ENCODE data around the gene SLC45A2. TPM values are rescaled to one million over a fixed set of nuclear protein-coding genes. Genes with fewer than 3 reads are reported as not detected.

SLC45A2 gene
- total RNA-seq, 1 donor from 2014 or later, result under 0.01 TPM

DNA sequence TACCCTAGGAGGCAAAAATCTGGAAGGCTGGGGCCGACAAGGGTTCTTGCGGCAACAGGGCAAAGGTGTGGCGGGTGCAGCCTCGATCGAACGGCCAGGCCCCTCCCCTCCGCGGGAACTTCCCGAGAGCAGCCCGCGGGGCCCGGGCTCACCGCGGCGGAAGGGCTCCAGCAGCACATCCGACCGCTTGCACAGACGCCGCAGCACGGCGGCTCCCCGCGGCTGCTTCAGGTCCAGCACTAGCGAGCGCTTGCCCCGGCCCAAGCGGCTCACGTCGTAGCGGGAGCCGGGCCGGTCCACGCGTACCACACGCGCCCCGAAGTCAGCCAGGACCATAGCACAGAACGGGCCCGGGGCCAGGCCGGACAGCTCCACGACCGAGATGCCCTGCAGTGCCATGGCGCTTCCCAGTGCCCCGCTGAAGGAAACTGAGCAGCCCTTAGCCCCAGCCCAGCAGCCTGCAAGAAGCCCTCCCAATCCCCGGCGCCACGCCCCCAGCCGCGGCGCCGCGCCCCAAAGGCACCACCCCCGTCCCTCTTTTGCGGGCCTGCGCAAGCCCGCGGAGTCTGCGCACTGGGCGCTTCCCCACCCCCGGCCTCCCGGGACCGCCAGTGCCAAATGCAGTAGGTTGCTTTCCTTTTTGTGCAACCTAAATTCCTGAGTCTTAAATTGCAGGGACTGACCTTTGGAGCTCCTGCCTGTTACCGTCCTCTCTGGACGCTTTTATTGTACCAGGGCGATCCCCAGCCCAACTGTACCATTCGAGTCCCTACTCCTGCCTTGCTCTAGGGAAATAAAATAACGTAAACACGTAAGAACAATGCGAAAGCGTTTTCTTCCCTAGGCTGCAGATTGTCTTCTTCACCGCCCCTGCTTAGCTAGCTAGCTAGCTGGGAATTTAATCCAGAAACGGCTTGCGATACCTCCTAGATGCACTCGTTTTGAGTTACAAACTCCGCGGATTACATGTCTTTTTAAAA, 23.4 kb upstream of the SLC45A2 start, which contains the start of gene AMACR:
AMACR (minus strand) TSS at position 430 of the 980 bp plus-strand sequence; CDS start at position 399, 31 bp downstream.
- DNase-seq (ENCODE audit: low read depth in 2 of 2), result peak; percentile 75 to 93

DNA sequence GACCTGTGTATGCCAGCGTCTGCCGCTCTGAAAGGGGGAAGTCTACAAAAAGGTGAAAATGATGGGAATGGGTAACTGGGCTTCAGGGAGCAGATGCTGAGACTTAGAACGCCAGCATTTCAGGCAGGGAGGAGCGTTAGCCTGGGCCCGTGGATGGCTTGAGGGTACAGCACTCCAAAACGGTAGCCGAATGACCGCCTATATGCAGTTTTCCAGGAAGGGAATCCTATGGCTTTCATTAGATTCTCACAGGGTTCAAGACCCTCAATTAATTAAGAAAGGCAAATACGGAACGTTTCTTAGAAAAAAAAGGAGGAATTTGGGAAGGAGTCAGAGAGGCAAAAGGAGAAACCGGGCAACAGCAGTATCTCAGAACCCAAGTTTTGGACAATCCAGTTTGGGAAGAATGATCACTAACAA, 22.7 kb upstream of the SLC45A2 start:
- DNase-seq (ENCODE audit: low read depth in 2 of 2), result no peak

DNA sequence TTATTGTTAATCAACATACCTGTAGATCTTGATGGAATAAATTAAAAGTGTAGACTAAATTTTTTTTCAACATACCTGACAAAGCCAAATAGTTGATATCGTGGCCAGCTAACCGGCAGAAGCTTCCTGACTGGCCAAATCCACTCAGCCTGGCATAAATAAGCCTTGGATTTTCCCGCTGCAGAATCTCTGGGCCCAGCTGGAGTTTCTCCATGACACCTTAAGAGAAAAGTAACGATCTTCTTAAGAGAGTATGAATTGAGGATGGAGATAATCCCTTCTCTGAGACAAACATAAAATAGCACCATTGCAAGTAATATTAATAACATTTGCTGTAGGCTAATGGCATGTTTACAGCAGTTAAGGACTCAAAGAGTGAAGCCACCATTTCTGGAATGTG, 21.2 kb upstream of the SLC45A2 start:
- DNase-seq (ENCODE audit: low read depth in 2 of 2), result no peak

DNA sequence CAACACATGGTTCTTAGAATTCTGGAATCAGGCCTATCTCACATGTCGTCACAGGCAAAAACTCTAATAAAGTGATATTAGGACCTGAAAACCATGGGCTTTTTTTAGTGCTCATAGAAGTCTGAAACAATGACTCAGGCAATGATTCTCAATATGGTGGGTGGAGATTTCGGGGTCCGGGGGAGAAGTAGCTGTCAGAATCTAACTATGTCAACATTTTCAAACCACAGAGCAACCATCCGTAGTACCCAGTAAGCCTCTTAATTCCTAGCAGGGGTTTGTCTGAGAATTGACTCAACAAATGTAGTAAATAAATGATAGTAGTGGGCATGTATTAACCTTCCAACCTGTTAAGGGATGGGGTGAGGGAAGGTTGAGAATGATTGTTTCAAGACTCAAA, 20.7 kb upstream of the SLC45A2 start:
- DNase-seq (ENCODE audit: low read depth in 2 of 2), result no peak

DNA sequence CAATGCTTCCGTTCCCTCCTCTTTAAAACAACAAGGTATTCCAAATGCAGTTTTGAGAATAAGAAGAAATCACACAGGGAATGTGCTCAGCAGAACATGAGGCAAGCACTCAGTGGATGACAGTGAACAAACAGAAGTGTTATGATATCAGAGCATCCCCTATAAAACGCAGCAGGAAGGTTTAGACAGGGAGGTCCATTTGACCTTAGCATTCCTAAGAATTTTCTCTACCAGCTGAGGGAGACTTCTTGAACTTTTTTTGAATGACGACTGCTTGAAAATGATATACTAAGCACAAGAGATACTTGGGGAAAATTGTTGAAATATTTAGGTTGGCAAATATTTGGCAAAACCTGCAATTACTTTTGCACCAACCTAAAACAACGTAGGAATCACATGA, 19.4 kb upstream of the SLC45A2 start:
- no peak for DNase-seq (ENCODE audit: low read depth in 2 of 2)

DNA sequence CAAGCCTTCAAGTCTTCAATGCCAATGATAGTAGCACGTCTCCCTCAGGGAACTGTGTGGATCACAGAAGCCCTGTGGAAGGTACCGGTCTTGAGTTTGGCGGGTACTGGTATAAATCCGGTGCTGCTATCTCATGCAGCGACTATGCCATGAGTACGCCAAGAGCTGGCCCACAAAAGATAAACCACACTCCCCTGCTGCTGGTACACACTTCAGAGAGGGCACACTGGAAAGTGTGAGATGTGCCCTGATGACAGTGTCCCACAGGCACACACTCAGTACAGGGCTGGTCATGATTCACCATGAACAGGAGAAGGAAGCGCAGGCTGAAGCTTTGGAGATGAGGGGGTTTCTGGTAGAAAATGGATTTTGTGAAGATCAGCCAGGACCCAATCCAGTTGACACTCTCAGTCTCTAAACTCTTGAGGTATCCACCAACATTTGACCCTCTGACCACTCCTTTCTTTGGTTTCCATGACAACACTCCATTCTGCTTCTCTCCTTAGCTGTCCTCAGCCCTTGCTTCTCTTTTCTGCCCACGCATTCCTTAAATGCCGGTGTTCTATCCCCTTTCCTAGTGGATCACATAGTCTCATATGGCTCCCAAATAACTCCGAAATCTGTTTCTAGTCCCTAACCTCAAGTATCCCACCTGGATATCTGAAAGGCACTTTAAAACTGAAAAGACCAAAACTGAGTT, 18.3 kb upstream of the SLC45A2 start:
- no peak for DNase-seq (ENCODE audit: low read depth in 2 of 2)

DNA sequence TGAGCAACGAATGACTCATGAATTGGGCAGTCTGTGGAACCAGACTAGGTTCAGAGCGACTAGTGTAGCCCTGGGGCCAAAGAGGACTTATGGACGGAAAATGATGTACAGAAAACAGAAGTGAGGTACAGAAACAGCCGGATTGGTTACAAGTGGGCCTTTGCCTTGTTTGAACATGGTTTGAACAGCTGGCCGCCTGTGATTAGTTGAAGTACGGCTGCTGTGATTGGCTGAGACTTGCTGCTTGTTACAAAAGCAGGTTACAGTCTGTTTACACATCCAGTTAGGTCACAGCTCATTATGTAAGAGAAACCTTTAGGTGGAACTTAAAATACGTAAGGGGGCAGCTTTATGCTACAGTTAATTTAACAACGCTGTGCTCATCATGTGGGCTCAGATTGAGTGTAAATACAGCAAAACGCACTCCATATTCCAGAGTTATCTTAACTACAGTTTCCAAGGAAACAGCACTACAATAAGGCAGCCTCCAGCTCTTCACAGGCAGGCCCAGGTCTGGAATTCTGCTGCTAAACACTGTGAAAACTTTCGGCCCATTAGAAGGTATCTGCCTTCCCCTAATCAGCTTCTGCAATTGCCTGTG, 16.8 kb upstream of the SLC45A2 start:
- no peak for DNase-seq (ENCODE audit: low read depth in 2 of 2)

DNA sequence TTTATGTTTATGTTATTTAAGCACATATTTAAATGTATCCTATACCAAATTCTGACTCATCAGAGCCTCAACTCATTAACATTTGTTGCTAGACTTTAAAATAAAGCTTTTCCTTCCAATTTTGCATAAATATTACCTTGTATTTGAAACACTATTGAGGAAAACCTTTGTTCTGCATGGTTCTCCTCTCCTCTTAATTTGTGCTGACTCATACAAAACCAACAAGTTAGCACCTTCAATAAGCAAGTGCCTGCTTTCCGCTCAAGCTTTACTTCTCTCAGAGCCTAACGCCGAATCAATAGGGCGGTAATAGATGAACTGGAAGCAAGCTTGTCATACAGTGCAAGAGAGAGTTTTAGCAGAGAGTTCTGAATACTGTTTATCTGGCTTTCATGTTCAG, 15.5 kb upstream of the SLC45A2 start:
- DNase-seq (ENCODE audit: low read depth in 2 of 2), result no peak

DNA sequence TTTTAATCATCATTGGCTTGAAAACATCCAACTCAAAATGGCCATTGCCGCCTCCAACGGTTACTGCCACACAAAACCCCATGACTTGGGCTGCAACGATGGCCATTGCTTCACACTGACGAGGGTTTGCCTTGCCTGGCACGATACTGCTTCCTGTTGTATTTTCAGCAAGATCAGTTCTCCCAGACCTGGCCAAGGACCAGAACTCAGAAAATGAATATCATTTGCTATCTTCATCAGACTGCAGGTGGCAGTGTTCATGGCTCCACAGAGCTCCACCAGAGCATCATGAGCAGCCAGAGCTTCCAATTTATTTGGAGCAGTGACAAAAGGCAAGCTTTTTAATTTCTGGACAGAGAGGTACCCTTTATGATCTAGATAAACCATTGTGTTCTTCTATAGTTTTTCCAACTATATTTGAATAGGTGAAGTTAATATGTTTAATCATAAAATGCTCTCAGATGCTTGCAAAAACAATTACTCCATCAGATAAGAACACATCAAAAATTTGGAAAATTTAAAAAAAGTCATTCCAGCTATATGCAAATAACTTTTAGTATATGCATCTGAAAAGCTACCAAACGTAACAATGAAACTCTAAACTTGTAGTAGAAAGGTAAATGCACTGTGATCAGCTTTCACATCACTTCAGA, 13.0 kb upstream of the SLC45A2 start:
- peak; percentile 76 to 80 for DNase-seq (ENCODE audit: low read depth in 2 of 2)

DNA sequence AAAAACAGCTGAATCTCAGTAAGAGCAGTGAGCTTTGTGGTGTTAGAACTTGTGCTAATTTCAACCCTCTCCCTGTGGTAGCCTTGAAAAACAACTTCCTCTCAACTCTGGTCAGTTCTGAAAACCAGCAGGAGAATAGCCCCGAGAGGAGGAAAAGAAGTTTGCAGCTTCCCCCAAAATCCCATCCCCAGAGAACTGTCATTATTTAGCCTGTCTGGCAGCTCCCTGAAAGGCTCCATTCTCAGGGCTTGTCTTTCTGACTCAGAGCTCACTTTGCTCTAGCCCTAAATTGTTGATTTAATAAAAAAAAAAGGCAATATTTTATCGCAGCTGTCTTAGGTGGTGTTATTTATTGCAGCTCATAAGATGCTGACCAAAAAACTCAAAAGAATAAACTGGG, 11.4 kb upstream of the SLC45A2 start:
- DNase-seq (ENCODE audit: low read depth in 2 of 2), result no peak

DNA sequence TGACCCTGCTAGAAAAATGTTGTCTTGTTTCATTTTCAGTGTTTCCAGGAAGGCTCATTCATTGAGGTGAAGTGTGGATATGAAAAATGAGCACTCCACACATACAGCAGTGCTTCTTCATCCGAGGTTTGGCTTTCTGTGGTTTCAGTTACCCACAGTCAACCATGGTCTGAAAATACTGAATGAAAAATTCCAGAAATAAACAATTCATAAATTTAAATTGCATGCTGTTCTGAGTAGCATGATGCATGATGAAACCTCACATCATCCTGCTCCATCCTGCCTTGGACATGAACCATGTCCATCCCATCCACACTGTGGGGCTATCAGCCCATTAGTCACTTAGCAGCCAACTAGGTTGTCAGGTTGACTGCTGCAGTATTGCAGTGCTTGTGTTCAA, 10.4 kb upstream of the SLC45A2 start:
- DNase-seq (ENCODE audit: low read depth in 2 of 2), result no peak

DNA sequence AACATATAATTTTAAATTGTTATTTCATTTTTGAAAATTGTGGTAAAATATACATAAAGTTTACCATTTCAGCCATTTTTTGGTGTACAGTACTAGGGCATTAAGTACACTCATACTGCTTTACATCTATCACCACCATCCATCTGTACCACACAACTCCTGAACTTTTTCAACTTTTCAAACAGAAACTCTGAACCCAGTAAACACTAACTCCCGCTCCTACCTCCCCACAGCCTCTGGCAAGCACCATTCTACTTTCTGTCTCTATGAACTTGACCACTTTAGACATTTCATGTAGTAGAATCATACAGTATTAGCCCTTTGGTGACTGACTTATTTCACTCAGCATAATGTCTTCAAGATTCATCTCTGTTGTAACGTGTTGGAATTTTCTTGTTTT, 8.4 kb upstream of the SLC45A2 start:
- DNase-seq (ENCODE audit: low read depth in 2 of 2), result no peak

DNA sequence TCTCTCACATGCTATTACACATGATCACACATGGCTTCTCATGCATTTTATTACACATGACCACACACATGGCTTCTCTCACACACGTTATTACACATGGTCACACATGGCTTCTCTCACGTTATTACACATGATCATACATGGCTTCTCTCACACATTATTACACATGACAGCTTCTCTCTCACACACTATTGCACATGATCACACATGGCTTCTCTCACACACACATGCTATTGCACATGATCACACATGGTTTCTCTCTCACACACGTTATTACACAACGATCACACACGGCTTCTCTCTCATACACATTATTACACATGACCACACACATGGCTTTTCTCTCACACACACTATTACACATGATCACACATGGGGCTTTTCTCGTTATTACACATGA, 954 bp upstream of the SLC45A2 start:
- no peak for DNase-seq (ENCODE audit: low read depth in 2 of 2)

DNA sequence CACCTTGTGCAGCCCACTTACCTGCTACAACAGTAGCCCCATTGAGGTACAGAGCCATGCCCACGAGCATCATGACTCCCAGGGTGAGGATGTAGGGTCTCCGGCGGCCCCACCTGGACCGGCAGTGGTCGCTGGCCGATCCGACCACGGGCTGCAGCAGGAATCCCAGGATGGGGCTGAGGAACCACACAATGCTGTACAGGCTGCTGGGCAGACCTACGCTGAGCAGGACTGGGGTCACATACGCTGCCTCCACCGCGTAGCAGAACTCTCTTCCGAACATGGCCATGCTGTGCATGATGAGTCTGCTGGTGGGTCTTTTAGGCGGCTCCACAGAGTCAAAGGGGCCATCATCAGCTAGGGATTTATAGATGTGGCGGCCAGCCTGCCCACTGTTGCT, 315 bp downstream of the SLC45A2 start:
- DNase-seq (ENCODE audit: low read depth in 2 of 2), result no peak

DNA sequence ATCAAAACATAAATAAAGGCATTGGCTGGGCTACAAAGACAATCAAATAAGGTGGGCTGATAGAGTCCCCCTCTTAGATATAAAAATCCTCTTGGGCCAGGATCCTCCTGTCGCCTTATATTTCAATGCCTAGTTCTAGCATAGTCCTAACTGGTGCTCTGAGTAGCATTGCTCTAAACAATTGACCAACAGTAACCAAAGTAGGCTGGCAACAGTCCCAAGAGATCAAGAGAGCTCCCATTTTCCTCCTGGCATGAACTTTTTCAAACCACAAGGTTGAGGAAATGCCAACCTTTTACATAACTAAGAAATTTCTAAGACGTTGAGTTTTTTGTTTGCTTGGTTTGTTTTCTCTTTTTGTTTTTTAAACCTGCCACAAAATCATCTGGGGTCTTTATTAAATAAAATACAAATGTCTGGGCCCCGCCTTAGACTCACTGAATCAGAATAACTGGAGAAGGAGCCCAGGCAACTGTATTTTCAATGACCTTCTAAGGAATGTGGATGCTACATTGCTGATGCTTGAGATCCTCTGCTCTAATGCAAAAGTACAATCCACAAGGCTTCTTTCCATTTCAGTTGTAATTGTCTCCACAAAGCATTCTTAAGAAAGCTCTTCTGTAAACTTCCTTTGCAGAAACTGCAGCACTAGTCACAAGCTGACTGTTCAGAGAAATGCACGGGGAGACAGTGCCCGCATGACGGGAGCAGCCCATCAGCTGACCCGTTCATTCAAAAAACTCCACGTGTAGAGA, 2.9 kb downstream of the SLC45A2 start:
- DNase-seq (ENCODE audit: low read depth in 2 of 2), result no peak

DNA sequence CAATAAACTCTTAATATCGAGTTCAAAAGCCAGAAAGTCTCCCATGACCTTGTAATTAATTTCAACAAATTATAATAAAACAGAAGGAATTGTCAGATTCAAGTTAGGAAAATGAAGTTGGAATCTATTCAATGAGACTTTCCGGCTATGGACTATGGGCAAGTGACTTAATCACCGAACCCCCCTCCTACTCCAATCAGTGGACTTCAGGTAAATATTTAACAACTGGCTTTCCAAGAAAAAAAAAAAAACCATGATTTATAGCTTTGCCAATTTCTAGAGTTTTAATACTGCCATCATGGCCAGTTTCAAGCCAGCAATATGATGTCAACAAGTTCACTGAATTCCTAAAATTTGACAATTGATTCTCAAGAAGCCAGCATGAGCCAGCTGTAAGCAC, 4.5 kb downstream of the SLC45A2 start:
- DNase-seq (ENCODE audit: low read depth in 2 of 2), result no peak

DNA sequence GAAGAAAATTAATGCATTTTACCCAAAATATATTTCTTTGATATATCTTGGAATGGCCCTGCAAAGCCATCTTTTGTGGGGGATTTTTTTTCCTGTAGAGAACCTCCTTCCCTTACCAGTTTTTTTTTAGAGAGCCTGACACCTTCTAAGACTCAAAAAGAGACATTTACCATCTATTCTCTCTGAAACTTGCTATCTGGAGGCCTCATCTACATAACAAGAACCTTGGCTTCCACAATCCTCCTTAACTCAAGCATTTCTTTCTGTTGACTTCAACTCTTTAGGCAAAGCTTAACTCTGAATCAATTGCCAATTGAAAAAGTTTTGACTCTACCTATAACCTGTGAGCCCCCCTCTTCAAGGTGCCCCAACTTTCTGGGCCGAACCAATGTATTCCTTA, 6.2 kb downstream of the SLC45A2 start:
- DNase-seq (ENCODE audit: low read depth in 2 of 2), result no peak

DNA sequence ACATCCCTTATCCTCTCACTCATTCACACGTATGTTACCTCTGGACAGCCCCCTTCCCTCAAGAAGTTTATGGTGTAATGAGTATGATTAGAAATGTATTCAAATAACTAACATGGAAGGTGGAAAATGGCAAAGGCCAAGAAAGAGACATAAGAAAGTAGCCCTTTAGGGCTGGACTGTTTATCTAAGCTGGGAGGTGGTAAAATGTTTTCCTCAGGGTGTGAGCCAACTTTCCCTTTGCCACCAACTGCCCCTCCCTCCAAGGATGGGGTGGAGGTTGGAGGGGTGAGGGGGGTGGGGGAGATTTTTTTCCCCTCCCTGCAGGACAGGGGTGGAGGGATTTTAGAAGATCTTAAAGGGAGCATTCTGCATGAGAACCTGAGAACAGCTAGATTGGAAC, 8.2 kb downstream of the SLC45A2 start:
- DNase-seq (ENCODE audit: low read depth in 2 of 2), result no peak

DNA sequence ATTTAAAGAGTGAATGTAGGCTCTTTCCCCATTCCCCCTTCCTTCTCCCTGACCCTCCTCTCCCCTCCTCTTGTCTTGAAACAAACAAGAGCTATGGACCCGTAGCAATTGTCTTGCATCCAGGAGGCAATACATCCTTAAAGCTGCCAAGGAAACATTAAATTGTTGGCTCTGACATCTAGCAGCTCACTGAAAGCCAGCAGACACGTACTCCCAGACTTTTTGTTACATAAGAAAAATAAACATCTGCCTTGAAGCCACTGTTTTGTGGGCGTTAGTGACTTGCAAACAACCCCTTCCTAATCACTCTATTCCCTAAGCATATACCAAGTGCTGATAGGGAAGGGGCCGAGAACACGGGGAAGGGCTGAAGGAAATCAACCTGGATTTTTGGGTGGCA, 8.6 kb downstream of the SLC45A2 start:
- no peak for DNase-seq (ENCODE audit: low read depth in 2 of 2)

DNA sequence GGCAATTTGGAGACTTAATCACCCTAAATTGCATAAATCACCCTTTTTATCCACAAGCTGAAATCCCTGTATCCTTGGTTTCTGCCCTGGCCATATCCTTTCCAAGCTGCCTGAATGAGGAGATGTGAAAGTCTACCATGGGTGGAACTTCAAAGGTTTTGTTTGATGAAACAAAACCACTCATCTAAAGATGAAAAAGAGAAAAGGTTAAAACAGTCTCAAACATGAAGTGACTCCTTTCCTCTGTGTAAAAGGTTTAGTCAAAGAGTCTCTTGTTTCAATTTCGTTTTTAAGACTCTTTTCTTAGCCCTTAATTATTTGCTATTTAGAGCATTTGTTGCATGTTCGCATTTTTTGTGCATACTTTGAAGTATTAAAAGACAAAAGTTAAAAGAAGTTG, 11.2 kb downstream of the SLC45A2 start:
- no peak for DNase-seq (ENCODE audit: low read depth in 2 of 2)

Data from dermis microvascular lymphatic vessel endothelial cell (primary cell).